IPS-11a (cell line): ENCODE results near the gene HES6.
"Not testable (repeated sequence)": the region's sequence is repeated elsewhere in the genome, so short reads cannot be mapped to it uniquely, and the experiment has no call there.

Experiments
- H3K4me3 ChIP-seq: one replicate; pipeline ENCODE4 v1.5.1; 2013; ENCODE audit warnings: low read depth, low read length, control low read depth

Gene HES6

GRCh38 chr2:238274152-238274865 is 34.5 kb upstream of the HES6 start:
- no peak overlapping the region for H3K4me3 ChIP-seq

GRCh38 chr2:238273433-238273832 is 33.6 kb upstream of the HES6 start:
- not testable (repeated sequence) for H3K4me3 ChIP-seq

- H3K4me3 ChIP-seq: no peak overlapping the region
Measured at GRCh38 chr2:238272156-238272555, 32.3 kb upstream of the HES6 start.

- not testable (repeated sequence) for H3K4me3 ChIP-seq
Measured at GRCh38 chr2:238271686-238272085, 31.8 kb upstream of the HES6 start.

GRCh38 chr2:238271061-238271554 is 31.3 kb upstream of the HES6 start:
- no peak overlapping the region for H3K4me3 ChIP-seq

GRCh38 chr2:238270606-238271005 is 30.8 kb upstream of the HES6 start:
- H3K4me3 ChIP-seq: no peak overlapping the region

- H3K4me3 ChIP-seq: no peak overlapping the region
Measured at GRCh38 chr2:238269741-238270140, 29.9 kb upstream of the HES6 start.

GRCh38 chr2:238267884-238268680 is 28.2 kb upstream of the HES6 start:
- no peak overlapping the region for H3K4me3 ChIP-seq

GRCh38 chr2:238267341-238267710 is 27.5 kb upstream of the HES6 start:
- no peak overlapping the region for H3K4me3 ChIP-seq

- H3K4me3 ChIP-seq: no peak overlapping the region
Measured at GRCh38 chr2:238265605-238266004, 25.8 kb upstream of the HES6 start.

GRCh38 chr2:238264072-238264460 is 24.2 kb upstream of the HES6 start:
- no peak overlapping the region for H3K4me3 ChIP-seq

- H3K4me3 ChIP-seq: no peak overlapping the region
Measured at GRCh38 chr2:238263204-238264071, 23.6 kb upstream of the HES6 start.

GRCh38 chr2:238262496-238263122 is 22.8 kb upstream of the HES6 start:
- H3K4me3 ChIP-seq: no peak overlapping the region

- no peak overlapping the region for H3K4me3 ChIP-seq
Measured at GRCh38 chr2:238261718-238262375, 22.0 kb upstream of the HES6 start.

GRCh38 chr2:238260883-238261282 is 21.0 kb upstream of the HES6 start:
- H3K4me3 ChIP-seq: no peak overlapping the region

GRCh38 chr2:238259061-238260020 is 19.5 kb upstream of the HES6 start:
- no peak overlapping the region for H3K4me3 ChIP-seq

GRCh38 chr2:238257786-238258700 is 18.2 kb upstream of the HES6 start:
- H3K4me3 ChIP-seq: no peak overlapping the region

- no peak overlapping the region for H3K4me3 ChIP-seq
Measured at GRCh38 chr2:238256594-238257104, 16.8 kb upstream of the HES6 start.
